ENCODE results near the gene CHD3.
"Not testable (repeated sequence)": the region's sequence is repeated elsewhere in the genome, so short reads cannot be mapped to it uniquely, and the experiment has no call there.

Gene CHD3

DNA sequence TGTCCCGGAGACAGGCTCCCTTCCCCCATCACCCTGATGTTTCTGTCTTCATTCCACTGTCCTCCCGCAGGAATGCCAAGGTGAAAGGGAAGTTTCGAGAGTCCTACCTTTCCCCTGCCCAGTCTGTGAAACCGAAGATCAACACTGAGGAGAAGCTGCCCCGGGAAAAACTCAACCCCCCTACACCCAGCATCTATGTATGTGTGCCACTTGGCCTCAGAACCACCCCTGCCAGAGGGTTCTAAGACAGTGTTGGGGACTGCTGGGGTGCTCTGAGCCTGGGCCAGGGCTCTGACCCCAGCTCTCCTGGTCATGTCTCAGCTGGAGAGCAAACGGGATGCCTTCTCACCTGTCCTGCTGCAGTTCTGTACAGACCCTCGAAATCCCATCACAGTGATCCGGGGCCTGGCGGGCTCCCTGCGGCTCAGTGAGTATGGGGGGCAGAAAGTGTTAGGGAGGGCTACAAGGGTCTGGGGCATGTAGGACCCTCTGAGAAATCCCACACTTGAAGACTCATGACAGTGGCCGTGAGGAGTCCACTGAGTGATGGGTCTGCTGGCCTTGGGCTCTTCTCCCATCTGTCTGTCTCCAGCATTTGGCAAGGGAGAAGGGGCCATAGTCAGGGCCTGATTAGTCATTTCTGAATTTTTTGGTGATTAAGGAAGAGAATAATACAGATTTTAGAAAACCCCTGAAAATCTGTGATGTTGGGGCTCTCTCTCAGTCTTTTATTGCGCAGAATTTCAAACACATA, 38.7 kb upstream of the CHD3 start:
- DNase-seq: no peak

DNA sequence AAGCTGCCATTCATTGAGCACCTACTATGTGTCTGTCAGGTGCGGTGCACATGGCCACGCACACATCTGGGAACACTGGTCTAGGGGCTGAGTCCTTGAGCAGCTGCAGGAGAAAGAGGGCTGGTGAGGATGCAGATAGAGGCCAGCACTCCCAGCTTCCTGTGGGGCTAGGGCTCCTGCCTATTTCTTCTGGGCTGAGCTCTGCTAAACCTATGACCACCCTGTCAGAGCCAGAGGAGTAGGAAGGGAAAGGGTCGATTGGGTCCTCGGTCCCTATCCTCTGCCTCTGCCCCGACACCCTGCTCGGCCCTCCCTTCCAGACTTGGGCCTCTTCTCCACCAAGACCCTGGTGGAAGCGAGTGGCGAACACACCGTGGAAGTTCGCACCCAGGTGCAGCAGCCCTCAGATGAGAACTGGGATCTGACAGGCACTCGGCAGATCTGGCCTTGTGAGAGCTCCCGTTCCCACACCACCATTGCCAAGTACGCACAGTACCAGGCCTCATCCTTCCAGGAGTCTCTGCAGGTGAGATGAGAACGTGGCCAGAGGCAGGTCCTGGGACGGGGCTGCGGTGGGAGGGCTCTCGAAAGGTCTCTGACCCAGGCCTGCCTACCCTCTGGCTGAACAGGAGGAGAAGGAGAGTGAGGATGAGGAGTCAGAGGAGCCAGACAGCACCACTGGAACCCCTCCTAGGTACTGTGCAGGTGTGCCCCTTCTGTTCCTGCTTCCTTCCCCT, 37.7 kb upstream of the CHD3 start:
- no peak for DNase-seq

DNA sequence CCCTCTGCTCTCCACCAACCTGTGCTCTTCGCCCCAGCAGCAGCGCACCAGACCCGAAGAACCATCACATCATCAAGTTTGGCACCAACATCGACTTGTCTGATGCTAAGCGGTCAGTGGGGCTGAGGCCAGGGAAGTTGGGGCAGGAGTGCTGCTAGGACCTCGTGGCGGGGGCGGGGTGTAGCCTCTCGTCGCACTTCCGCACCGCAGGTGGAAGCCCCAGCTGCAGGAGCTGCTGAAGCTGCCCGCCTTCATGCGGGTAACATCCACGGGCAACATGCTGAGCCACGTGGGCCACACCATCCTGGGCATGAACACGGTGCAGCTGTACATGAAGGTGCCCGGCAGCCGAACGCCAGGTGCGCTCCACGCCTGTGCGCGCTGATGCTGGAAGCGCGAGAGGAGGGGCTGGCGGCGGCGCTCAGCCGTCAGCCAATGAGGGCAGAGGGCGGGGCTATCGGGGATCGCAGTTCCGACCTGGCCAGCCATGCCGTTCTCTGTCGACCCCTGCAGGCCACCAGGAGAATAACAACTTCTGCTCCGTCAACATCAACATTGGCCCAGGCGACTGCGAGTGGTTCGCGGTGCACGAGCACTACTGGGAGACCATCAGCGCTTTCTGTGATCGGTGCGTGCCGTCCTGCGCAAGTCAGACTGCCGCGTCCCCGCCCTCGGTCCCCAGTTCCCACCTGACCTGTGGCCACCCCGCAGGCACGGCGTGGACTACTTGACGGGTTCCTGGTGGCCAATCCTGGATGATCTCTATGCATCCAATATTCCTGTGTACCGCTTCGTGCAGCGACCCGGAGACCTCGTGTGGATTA, 36.9 kb upstream of the CHD3 start:
- peak; percentile 91 to 95 (median 93) for DNase-seq

DNA sequence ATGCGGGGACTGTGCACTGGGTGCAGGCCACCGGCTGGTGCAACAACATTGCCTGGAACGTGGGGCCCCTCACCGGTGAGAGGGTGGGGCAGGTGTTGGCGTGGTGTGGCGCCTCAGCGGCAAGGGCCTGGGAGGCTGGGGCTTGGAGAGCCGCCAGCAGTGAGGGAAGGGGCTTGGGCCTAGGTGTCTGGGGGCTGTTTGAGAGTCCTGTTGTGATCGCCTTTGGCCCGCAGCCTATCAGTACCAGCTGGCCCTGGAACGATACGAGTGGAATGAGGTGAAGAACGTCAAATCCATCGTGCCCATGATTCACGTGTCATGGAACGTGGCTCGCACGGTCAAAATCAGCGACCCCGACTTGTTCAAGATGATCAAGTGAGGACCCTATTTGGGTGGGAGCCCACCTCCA, 36.3 kb upstream of the CHD3 start:
- no peak for DNase-seq

DNA sequence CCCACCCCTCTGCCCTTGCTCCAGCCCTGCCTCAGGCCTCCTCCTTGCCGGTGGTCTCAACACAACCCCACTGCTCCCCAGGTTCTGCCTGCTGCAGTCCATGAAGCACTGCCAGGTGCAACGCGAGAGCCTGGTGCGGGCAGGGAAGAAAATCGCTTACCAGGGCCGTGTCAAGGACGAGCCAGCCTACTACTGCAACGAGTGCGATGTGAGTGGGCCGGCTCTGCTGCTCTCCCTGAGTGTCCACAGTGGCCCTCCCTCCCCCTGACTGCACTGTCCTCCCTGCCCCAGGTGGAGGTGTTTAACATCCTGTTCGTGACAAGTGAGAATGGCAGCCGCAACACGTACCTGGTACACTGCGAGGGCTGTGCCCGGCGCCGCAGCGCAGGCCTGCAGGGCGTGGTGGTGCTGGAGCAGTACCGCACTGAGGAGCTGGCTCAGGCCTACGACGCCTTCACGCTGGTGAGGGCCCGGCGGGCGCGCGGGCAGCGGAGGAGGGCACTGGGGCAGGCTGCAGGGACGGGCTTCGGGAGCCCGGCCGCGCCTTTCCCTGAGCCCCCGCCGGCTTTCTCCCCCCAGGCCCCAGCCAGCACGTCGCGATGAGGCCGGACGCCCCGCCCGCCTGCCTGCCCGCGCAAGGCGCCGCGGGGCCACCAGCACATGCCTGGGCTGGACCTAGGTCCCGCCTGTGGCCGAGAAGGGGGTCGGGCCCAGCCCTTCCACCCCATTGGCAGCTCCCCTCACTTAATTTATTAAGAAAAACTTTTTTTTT, 35.5 kb upstream of the CHD3 start:
- DNase-seq: no peak

DNA sequence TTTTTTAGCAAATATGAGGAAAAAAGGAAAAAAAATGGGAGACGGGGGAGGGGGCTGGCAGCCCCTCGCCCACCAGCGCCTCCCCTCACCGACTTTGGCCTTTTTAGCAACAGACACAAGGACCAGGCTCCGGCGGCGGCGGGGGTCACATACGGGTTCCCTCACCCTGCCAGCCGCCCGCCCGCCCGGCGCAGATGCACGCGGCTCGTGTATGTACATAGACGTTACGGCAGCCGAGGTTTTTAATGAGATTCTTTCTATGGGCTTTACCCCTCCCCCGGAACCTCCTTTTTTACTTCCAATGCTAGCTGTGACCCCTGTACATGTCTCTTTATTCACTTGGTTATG, 34.9 kb upstream of the CHD3 start:
- DNase-seq: no peak

GRCh38 chr17:7854078-7854777, 34.4 kb upstream of the CHD3 start:
- DNase-seq: no peak

GRCh38 chr17:7854851-7855659, 33.5 kb upstream of the CHD3 start, which contains the start of gene TMEM88:
TSS of gene TMEM88 (plus strand) at chr17:7855066. CDS start at chr17:7855075, 9 bp downstream.
- DNase-seq: no peak

GRCh38 chr17:7855660-7856010, 33.0 kb upstream of the CHD3 start:
- no peak for DNase-seq

DNA sequence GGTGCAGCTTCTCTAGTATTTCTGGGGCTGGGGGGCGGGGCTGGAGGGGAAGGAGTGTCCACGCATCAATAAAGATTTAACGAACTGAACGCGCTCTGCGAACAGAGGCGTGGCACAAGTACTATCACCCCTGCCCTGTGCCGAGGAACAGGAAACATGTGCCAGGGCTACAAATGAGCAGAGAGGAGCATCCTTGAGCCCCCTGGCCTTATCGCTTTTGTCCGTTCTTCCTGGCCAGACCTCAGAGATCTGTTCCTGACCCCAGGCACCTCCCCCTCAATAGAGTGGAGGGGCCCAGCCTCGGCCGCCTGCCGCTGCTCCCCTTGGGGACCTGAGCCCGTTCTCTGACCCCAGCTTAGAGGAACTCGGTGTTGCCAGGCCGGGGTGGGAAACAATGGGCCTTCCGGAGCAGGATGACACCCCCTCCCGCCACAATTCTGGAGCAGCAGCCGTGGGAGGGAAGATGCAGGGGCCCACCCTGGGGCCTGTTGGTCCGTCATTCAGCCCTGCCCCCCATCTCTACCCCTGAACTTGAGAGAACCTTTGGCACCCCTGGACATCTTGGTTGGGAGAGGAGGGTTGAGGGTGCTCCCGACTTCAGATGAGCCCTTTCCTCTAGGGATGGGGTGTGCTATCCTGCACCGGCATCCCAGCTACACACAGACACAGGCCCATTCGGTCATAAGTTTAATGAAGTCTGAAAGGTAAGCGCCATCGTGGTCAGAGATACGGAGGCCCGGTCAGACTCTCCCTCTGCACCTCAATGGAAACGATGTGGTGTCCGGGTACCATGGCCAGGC, 32.4 kb upstream of the CHD3 start:
- DNase-seq: peak; percentile 36 to 57 (median 42)

- peak; percentile 97 to 100 (median 99) for DNase-seq
Measured at GRCh38 chr17:7856811-7857712, 31.5 kb upstream of the CHD3 start, which contains the start of gene NAA38. TSS of gene NAA38 (minus strand) at chr17:7857559. CDS start at chr17:7857463, 96 bp downstream.

DNA sequence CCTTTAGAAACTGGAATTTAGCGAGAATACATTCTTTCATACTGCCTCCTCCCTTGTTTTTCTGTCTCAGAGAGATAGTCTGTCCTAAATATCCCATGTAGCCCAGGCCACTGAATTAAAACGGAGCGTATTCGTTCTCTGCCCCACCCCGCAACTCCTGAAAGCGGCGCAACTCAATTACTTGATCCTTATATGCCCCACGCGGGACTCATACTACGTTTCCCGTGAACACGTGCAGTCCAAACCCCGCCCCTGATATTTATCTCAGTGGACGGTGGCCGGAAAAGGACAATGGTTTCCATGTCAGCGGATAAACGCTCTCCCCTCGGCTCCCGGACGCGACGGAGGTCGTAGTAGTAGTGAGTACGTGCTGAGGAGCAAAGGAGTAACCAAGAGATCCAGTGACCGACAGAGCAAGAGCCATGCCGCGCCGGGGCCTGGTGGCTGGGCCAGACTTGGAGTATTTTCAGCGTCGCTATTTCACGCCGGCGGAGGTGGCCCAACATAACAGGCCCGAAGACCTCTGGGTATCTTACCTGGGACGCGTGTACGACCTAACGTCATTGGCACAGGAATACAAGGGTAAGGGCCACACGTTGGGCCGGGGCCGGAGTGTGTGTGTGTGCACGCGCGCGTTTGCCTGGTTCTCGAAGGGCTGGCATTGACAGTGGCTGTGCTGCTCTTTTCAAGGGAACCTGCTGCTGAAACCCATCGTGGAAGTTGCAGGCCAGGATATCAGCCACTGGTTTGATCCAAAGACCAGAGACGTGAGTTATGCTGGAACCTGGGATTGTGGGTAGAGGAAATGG, 30.7 kb upstream of the CHD3 start, which contains the start of gene CYB5D1:
Gene CYB5D1, plus strand, starts transcription at position 291 of the 809 bp plus-strand sequence. Its CDS starts 132 bp downstream, at position 423.
- peak; percentile 92 to 97 (median 94) for DNase-seq

DNA sequence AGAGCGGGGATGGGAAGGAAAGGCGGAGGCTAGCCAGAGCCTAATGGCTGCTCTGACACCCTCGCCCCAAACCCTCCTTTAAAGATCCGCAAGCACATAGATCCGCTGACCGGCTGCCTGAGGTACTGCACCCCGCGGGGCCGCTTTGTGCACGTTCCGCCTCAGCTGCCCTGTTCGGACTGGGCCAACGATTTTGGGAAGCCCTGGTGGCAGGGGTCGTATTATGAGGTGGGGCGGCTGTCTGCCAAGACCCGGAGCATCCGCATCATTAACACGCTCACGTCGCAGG, 30.1 kb upstream of the CHD3 start:
- peak; percentile 51 to 59 (median 54) for DNase-seq

GRCh38 chr17:7859028-7859427, 29.6 kb upstream of the CHD3 start:
- no peak for DNase-seq

GRCh38 chr17:7862692-7863437, 25.7 kb upstream of the CHD3 start:
- DNase-seq: peak; percentile 43 to 62 (median 50)

DNA sequence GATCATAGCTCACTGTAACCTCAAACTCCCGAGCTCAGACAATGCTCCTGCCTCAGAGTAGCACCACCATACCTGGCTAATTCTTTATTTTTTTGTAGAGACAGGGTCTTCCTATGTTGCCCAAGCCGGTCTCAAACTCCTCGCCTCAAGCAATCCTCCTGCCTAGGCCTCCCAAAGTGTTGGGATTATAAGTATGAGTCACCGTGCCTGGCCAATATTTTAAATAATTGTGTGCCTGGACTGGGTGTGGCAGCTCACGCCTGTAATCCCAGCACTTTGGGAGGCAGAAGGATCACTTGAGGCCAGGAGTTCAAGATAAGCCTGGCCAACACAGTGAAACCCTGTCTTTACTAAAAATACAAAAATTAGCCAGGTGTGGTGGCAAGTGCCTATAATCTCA, 24.2 kb upstream of the CHD3 start:
- not testable (repeated sequence) for DNase-seq

DNA sequence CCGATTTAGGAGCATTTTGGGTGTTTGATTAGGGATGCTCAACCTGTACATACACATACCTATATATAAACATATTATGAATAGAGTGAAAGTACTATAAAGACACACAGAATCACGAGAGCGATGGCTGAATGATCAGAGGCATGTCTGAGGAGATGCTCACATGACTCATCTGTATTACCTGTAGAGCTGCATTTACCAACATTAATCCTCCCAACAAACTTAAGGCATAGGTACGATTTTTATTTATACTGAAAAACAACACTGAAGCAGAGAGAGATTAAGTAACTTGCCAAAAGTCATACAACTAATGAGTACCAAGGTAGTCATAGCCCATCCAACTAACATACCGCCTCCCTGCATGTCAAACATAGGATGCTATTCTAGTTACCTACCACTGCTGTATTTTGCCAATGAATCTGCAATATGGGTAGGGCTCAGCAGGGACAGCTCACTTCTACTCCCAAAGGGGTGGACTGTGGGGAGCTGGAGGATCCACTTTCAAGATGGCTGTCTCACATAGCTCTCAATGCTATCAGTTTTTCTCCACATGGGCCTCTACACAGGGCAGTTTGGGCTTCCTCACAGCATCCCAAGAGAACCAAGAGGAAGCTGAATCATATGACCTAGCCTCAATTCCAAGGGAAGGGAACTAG, 23.5 kb upstream of the CHD3 start:
- DNase-seq: no peak

Measured in suppressor macrophage (primary cell).